GM18909 (cell line): ENCODE results near the gene DSCAML1.
A peak's percentile ranks its signal among the peaks of the same experiment; 100 is the strongest.

Experiments used
- ATAC-seq: cut with Tn5 transposase; IDR thresholded peaks from one replicate; pipeline ENCODE4 v1.9.1; 2021; ENCODE audit warnings: mild to moderate bottlenecking; ENCODE audit not compliant: unreplicated experiment, poor library complexity

DSCAML1 gene, protein sequence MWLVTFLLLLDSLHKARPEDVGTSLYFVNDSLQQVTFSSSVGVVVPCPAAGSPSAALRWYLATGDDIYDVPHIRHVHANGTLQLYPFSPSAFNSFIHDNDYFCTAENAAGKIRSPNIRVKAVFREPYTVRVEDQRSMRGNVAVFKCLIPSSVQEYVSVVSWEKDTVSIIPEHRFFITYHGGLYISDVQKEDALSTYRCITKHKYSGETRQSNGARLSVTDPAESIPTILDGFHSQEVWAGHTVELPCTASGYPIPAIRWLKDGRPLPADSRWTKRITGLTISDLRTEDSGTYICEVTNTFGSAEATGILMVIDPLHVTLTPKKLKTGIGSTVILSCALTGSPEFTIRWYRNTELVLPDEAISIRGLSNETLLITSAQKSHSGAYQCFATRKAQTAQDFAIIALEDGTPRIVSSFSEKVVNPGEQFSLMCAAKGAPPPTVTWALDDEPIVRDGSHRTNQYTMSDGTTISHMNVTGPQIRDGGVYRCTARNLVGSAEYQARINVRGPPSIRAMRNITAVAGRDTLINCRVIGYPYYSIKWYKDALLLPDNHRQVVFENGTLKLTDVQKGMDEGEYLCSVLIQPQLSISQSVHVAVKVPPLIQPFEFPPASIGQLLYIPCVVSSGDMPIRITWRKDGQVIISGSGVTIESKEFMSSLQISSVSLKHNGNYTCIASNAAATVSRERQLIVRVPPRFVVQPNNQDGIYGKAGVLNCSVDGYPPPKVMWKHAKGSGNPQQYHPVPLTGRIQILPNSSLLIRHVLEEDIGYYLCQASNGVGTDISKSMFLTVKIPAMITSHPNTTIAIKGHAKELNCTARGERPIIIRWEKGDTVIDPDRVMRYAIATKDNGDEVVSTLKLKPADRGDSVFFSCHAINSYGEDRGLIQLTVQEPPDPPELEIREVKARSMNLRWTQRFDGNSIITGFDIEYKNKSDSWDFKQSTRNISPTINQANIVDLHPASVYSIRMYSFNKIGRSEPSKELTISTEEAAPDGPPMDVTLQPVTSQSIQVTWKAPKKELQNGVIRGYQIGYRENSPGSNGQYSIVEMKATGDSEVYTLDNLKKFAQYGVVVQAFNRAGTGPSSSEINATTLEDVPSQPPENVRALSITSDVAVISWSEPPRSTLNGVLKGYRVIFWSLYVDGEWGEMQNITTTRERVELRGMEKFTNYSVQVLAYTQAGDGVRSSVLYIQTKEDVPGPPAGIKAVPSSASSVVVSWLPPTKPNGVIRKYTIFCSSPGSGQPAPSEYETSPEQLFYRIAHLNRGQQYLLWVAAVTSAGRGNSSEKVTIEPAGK (N-terminal part only)

GRCh38 chr11:117796872-117797529, at the start of gene DSCAML1:
Gene DSCAML1, minus strand, starts transcription at chr11:117797216. Its CDS starts 137 bp downstream, at chr11:117797079.
- no peak for ATAC-seq

DNA sequence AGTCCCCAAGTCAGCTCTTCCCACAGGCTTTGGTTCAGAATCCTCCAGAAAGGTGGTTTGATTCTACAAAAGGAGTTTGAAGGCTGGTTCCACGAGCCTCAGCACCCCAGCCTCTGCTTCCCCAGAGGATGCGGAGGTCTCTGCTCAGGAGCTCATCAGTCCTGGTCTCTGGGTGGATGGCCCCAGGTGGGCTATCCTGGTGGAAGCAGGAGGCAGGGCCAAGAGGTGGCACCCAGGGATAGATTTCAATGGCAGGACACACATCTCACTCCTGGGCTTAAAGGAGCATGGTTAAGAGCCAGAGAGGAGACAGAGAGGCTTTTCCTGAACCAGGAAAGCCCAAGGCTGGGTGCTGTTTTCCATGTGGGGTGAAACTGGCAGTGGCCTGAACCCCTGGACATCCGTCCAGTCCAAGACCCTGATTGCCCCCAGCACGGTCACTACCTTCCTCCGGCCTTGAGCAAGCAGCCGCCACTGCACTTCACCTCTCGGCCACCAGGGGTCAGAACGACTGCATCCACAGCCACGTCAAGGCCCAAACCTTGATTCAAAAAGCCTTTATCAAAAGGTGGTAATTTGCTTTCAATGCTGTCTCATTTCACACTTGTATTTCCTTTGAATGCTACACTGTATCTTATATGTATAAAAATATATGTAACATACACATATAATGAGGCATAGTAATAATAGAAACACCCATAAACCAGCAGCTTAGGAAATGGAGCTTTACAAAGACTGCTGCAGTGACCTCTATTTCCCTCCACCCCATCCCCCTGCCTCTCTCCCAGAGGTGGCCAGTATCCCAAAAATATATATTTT, 46.9 kb upstream of the DSCAML1 start:
- ATAC-seq = peak; percentile 55

- no peak for ATAC-seq
These were observed 45.3 kb upstream of the DSCAML1 start for GRCh38 chr11:117842131-117842941.

DNA sequence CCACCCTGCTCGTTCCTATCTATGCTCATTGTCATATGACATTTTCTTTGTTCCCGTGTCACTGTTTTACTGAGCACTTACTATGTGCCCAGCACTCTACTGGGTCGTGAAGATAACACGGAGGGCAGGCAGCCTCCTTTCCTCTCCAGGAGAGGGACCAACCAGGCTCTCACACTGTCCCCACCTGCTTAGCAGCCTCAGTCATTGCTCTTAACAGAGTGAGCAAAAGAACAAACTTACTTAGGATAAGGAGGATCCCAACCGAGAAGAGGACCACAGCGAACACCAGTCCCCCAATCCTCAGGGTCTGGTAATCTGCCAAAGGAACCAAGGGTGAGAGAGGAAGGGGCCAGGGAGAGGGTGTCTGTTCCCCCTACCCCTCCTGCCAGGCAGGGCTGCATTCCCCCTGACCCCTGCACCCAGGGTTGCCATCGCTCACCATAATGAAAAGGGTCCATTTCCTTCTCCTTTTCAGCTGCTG, 44.6 kb upstream of the DSCAML1 start:
- no peak for ATAC-seq

DNA sequence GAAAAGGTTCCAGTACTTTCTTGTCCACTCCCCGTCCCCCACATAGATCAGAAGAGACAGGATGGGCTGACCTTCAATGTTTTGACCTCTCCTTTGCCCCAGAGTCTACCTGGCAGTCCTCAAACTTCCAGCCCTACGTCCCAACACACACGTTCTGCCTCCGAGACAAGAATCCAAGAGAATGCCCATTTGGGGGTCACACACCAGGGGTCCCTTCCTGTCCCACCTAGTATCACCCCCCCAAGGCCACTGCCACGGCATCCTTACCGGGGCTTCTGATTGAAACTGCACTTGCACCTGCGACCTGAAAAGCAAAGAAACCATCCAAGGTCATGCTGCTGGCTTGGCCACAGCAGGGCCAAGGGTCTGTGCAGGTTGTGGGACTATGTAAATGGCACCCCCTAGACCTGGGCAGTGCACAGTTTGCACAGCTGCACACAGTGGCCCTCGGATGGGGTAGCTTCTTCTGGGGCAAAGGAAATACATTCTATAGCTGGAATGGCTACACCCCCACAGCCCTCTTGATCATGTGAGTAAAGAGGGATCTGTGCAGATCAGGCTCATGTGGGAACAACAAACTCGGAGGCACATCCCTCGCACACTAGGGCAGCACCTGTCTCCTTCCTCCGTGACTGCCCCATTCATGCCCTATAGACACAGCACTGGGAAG, 44.0 kb upstream of the DSCAML1 start:
- ATAC-seq = no peak

GRCh38 chr11:117839936-117840813, 43.2 kb upstream of the DSCAML1 start:
- ATAC-seq = no peak

GRCh38 chr11:117839380-117839881, 42.4 kb upstream of the DSCAML1 start:
- ATAC-seq = no peak

DNA sequence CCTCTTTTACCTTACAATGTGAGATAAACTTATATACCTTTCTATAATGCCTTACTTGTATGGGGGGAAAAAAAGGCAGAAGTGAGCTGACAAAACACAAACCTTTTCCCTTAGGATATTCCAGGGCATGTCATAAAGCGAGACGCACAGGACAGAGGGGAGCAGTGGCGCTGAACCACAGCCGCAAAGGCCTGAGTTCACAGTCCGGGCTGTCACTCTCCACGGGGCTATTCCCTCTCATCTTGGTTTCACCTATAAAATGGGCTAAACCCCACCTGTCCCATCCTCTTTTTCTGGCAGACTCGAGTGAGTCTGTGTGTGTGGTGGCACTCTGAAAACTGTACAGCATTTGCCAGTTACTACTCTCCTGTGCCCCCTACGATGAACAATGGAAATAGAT, 41.9 kb upstream of the DSCAML1 start:
- no peak for ATAC-seq

- ATAC-seq = no peak
These were observed 40.8 kb upstream of the DSCAML1 start for GRCh38 chr11:117837791-117838190.

DNA sequence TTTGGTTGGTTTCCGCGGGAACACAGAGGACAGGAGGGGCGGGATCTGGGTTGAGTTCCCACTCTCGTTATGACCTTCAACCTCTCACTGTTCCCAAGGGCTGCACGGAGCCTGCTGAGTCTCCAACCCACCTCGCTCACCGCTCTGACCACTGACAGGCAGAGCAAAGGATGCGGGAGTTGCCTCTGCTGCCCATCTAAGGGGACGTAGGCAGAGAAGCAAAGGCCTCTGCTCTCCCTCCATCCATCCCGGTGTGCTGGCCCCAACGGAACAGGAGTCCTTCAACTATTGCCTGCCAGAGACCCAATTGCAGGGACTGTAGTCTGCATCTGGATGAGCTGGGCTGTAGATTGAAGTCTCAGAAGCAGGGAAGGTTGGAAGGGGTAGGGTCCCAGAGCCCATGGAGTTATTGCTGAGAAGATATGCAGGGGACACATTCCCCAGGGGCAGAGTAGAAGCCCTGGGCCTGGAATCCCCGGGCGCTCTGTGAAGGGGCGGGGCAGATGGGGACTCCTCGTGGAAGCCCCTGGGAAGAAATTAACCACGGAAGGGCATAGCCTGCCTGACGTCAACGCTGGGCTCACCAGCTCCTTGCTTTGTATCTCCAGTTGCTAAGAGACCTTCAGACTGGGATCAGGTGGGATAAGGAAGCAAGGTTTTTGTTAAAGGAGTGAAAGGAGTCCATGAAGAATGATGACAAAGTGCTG, 40.2 kb upstream of the DSCAML1 start:
- no peak for ATAC-seq

DNA sequence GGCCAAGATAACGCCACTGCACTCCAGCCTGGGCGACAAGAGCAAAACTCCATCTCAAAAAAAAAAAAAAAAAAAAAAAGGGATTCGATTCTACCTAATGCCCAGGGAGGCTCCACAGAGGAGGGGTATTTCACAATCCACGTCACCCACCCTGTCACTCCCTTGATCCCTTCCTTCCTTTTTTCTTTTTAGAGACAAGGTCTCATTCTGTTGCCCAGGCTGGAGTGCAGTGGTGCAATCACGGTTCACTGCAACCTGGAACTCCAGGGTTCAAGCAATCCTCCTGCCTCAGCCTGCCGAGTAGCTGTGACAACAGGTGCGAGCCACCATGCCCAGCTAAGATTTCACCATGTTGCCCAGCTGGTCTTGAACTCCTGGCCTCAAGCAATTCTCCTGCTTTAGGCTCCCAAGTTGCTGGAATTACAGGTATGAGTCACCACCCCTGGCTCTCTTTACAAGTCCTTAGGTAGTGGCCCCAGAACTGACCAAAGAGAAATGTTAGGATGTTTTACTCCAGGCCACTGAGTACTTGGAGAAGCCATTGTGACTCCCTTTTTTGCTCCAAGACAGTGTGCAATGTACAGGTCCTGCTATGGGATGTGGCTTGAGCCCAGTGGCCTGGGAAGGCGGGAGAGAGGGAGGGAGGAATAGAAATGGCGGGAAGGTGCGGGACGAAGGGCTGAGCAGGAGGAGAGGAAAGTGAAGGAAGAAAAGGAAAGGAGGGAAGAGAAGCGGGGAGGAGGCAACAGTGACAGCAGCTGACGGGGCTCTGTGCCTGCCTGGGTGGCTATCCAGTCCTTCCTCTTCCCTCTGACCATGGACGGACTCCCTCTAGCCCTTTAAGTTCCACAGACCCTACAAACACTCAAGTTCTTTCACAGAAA, 39.3 kb upstream of the DSCAML1 start:
- ATAC-seq = no peak

DNA sequence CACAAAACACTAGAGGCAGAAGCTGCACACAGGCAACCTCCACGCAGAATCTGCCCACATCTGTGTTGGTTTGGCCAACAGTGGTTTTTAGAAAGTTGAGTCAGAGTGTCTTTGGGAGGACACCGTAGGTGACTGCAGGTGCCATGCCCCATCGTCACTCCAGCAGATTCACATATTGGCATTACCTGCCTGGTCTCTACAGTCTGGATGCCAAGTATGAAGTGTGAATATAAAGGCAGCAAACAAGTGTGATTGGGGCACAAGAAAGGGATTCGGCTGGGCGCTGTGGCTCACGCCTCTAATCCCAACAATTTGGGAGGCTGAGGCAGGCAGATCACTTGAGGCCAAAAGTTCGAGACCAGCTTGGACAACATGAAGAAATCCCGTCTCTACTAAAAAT, 38.6 kb upstream of the DSCAML1 start:
- ATAC-seq = no peak

GRCh38 chr11:117834838-117835443, 37.9 kb upstream of the DSCAML1 start:
- ATAC-seq = no peak

DNA sequence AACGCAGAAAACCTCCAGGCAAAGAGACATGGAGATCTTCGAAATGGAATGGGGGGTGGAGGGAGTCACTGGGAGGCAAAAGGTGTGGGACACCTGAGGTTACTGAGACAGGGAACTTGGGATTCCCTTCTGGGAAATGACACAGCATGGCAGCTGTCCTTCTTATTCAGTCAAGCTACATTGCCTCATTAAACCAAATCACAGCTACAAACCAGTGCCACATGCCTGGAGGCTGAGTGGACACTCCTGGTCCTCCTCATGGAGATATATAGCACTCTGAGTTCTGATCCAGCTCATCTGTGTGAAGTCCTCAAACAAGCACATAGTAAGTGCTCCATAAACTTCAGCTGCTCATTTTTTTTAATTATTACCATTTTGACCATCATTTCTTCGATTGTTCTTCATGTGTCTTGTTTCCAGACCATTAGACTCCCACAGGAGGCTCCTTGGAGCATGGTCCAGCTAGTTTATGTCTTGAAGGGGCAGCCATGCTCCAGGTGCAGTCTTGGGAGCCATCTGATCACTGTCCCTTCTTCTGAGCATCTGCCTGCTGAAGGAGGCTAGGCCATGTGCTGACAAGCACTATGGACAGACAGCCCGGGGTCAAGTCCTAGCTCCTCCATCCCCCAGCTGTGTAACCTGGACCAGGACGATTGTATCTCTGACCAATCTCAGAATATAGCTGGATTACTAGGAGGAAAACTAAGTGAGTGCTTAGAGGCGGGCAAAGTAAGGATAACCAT, 37.2 kb upstream of the DSCAML1 start:
- no peak for ATAC-seq
